ENCODE data around the gene ARMCX5.

GRCh38 chrX:102651242-102652011 is 52.1 kb downstream of the ARMCX5 start, which contains the start of gene GPRASP1:
- no peak for TF ChIP-seq ZNF274 (IDR thresholded peaks at IDR 0.05; ENCODE audit: borderline replicate concordance, extremely low read depth, low read length)
- TF ChIP-seq CHD1 (IDR thresholded peaks at IDR 0.05; ENCODE audit: low read depth, low read length), result no peak
- TF ChIP-seq CTCF (IDR thresholded peaks at IDR 0.05; ENCODE audit: control extremely low read depth in 1 of 3, insufficient read depth in 1 of 3, low read depth in 1 of 3, low read length in 3 of 3), result no peak
- no peak for TF ChIP-seq HDAC2 (IDR thresholded peaks at IDR 0.05; ENCODE audit: borderline replicate concordance in 1 of 2, low read depth in 2 of 2, low read length in 2 of 2)
- no peak for TF ChIP-seq CREB1 (IDR thresholded peaks at IDR 0.05)
- no peak for TF ChIP-seq GABPA (IDR thresholded peaks at IDR 0.05; ENCODE audit: borderline replicate concordance, insufficient read depth, low read length)
- no peak for TF ChIP-seq NANOG (IDR thresholded peaks at IDR 0.05; ENCODE audit: insufficient read depth, low read depth, low read length, poor library complexity, severe bottlenecking)
- no peak for TF ChIP-seq KDM1A (IDR thresholded peaks at IDR 0.05; ENCODE audit: borderline replicate concordance, low read length)
- TF ChIP-seq TAF1 (IDR thresholded peaks at IDR 0.05; ENCODE audit: low read depth, low read length), result no peak
- no peak for TF ChIP-seq BCL11A (IDR thresholded peaks at IDR 0.05; ENCODE audit: low read depth in 2 of 2, low read length in 2 of 2)
- TF ChIP-seq, protein P1, sequence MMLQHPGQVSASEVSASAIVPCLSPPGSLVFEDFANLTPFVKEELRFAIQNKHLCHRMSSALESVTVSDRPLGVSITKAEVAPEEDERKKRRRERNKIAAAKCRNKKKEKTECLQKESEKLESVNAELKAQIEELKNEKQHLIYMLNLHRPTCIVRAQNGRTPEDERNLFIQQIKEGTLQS (IDR thresholded peaks at IDR 0.05; ENCODE audit: insufficient read depth, low read depth, low read length), result no peak
- no peak for TF ChIP-seq SP4 (IDR thresholded peaks at IDR 0.05; ENCODE audit: low read length)

Data from H1 (cell line).